ENCODE measurements around the gene CD3G.

CD3G gene

GRCh38 chr11:118304227-118304567, 39.9 kb upstream of the CD3G start:
- Histone ChIP-seq H4K8ac (ENCODE audit: low read depth, low read length) (no peak overlapping the region), H3K4me2 (ENCODE audit: insufficient read depth, low read length, poor library complexity, severe bottlenecking) (no peak overlapping the region), H3K36me3 (replicated peaks in 1 of 2; ENCODE audit: control insufficient read depth in 2 of 2, insufficient read depth in 2 of 2, low read length in 2 of 2) (no peaks in the 10 kb centered on the region), H3K4me3 (ENCODE audit: low read length in 2 of 2) (no peak overlapping the region), H3K27me3 (ENCODE audit: control insufficient read depth in 3 of 3, insufficient read depth in 3 of 3, low read depth in 1 of 3, low read length in 3 of 3) (peaks cover 0 to 49% (median 0%) of the 10 kb centered on the region in 3 experiments), H2BK15ac (ENCODE audit: low read length) (no peak overlapping the region), H4K91ac (ENCODE audit: low read depth, low read length, poor library complexity) (no peak overlapping the region), H3K9me3 (replicated peaks in 1 of 2; ENCODE audit: control insufficient read depth in 2 of 2, insufficient read depth in 1 of 2, low read depth in 1 of 2, low read length in 2 of 2) (no peaks in the 10 kb centered on the region), H2AFZ (ENCODE audit: low read length) (no peak overlapping the region), H3K79me1 (ENCODE audit: low read depth, low read length) (no peaks in the 10 kb centered on the region), H3K27ac (replicated peaks; ENCODE audit: low read length) (no peak overlapping the region), H2BK120ac (ENCODE audit: low read depth, low read length) (no peak overlapping the region), H2BK5ac (ENCODE audit: low read length) (no peak overlapping the region), H3K4ac (ENCODE audit: low read length) (no peak overlapping the region), H3K9ac (ENCODE audit: low read depth, low read length, poor library complexity) (no peak overlapping the region), H3K14ac (ENCODE audit: low read length) (no peak overlapping the region), H2BK12ac (ENCODE audit: low read length) (no peak overlapping the region), H3K4me1 (ENCODE audit: control insufficient read depth in 2 of 2, insufficient read depth in 1 of 2, low read depth in 1 of 2, low read length in 2 of 2) (no peaks in the 10 kb centered on the region), H3K23ac (ENCODE audit: low read depth, low read length, poor library complexity) (no peak overlapping the region), H3K18ac (ENCODE audit: low read length) (no peak overlapping the region), H2AK5ac (ENCODE audit: low read depth, low read length) (no peak overlapping the region)
- WGBS, 2 donors (ENCODE audit: extremely low coverage in 2 of 2, insufficient read length in 2 of 2, insufficient replicate concordance in 1 of 2), result no CpG with 5 or more reads among the region's 1 CpG
- DNase-seq (ENCODE audit: low spot score), result no peak

DNA sequence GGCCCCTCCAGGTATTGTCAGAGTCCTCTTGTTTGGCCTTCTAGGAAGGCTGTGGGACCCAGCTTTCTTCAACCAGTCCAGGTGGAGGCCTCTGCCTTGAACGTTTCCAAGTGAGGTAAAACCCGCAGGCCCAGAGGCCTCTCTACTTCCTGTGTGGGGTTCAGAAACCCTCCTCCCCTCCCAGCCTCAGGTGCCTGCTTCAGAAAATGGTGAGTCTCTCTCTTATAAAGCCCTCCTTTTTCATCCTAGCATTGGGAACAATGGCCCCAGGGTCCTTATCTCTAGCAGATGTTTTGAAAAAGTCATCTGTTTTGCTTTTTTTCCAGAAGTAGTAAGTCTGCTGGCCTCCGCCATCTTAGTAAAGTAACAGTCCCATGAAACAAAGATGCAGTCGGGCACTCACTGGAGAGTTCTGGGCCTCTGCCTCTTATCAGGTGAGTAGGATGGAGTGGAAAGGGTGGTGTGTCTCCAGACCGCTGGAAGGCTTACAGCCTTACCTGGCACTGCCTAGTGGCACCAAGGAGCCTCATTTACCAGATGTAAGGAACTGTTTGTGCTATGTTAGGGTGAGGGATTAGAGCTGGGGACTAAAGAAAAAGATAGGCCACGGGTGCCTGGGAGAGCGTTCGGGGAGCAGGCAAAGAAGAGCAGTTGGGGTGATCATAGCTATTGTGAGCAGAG, 39.4 kb upstream of the CD3G start, which contains the start of gene CD3E:
CD3E (plus strand) TSS at position 163 of the 681 bp plus-strand sequence; CDS start at position 386, 223 bp downstream.
- no peak within 1 kb of the TSS for H3K18ac ChIP-seq (ENCODE audit: low read length)
- no peak within 1 kb of the TSS for H2BK12ac ChIP-seq (ENCODE audit: low read length)
- no peaks in the 10 kb centered on the region for H3K79me1 ChIP-seq (ENCODE audit: low read depth, low read length)
- H3K9me3 ChIP-seq (replicated peaks in 1 of 2; ENCODE audit: control insufficient read depth in 2 of 2, insufficient read depth in 1 of 2, low read depth in 1 of 2, low read length in 2 of 2), result no peaks in the 10 kb centered on the region
- no peak within 1 kb of the TSS for H3K4me2 ChIP-seq (ENCODE audit: insufficient read depth, low read length, poor library complexity, severe bottlenecking)
- peak within 1 kb of the TSS; percentile 40 for H2AFZ ChIP-seq (ENCODE audit: low read length)
- no peak within 1 kb of the TSS for H4K8ac ChIP-seq (ENCODE audit: low read depth, low read length)
- no peak within 1 kb of the TSS for H3K27ac ChIP-seq (replicated peaks; ENCODE audit: low read length)
- no peaks in the 10 kb centered on the region for H3K36me3 ChIP-seq (replicated peaks in 1 of 2; ENCODE audit: control insufficient read depth in 2 of 2, insufficient read depth in 2 of 2, low read length in 2 of 2)
- no peak within 1 kb of the TSS for H3K4ac ChIP-seq (ENCODE audit: low read length)
- H3K23ac ChIP-seq (ENCODE audit: low read depth, low read length, poor library complexity), result no peak within 1 kb of the TSS
- H2BK120ac ChIP-seq (ENCODE audit: low read depth, low read length), result no peak within 1 kb of the TSS
- no peak within 1 kb of the TSS for H3K9ac ChIP-seq (ENCODE audit: low read depth, low read length, poor library complexity)
- H4K91ac ChIP-seq (ENCODE audit: low read depth, low read length, poor library complexity), result no peak within 1 kb of the TSS
- H3K4me1 ChIP-seq (ENCODE audit: control insufficient read depth in 2 of 2, insufficient read depth in 1 of 2, low read depth in 1 of 2, low read length in 2 of 2), result no peaks in the 10 kb centered on the region
- H3K14ac ChIP-seq (ENCODE audit: low read length), result no peak within 1 kb of the TSS
- no peak within 1 kb of the TSS for H3K4me3 ChIP-seq (ENCODE audit: low read length in 2 of 2)
- DNase-seq (ENCODE audit: low spot score), result no peak
- H2BK15ac ChIP-seq (ENCODE audit: low read length), result no peak within 1 kb of the TSS
- whole genome bisulfite sequencing, 2 donors (ENCODE audit: extremely low coverage in 2 of 2, insufficient read length in 2 of 2, insufficient replicate concordance in 1 of 2), result no CpG with 5 or more reads among the region's 8 CpGs
- peaks cover 0 to 49% (median 0%) of the 10 kb centered on the region in 3 experiments for H3K27me3 ChIP-seq (ENCODE audit: control insufficient read depth in 3 of 3, insufficient read depth in 3 of 3, low read depth in 1 of 3, low read length in 3 of 3)
- H2AK5ac ChIP-seq (ENCODE audit: low read depth, low read length), result no peak within 1 kb of the TSS
- H2BK5ac ChIP-seq (ENCODE audit: low read length), result no peak within 1 kb of the TSS

- Histone ChIP-seq H4K8ac (ENCODE audit: low read depth, low read length) (no peak overlapping the region), H3K9me3 (replicated peaks in 1 of 2; ENCODE audit: control insufficient read depth in 2 of 2, insufficient read depth in 1 of 2, low read depth in 1 of 2, low read length in 2 of 2) (no peaks in the 10 kb centered on the region), H3K27me3 (ENCODE audit: control insufficient read depth in 3 of 3, insufficient read depth in 3 of 3, low read depth in 1 of 3, low read length in 3 of 3) (peaks cover 0 to 41% (median 0%) of the 10 kb centered on the region in 3 experiments), H4K91ac (ENCODE audit: low read depth, low read length, poor library complexity) (no peak overlapping the region), H2BK12ac (ENCODE audit: low read length) (no peak overlapping the region), H2AFZ (ENCODE audit: low read length) (peak overlapping the region; percentile 62), H3K79me1 (ENCODE audit: low read depth, low read length) (no peaks in the 10 kb centered on the region), H3K4me2 (ENCODE audit: insufficient read depth, low read length, poor library complexity, severe bottlenecking) (no peak overlapping the region), H2BK120ac (ENCODE audit: low read depth, low read length) (no peak overlapping the region), H3K4ac (ENCODE audit: low read length) (no peak overlapping the region), H3K23ac (ENCODE audit: low read depth, low read length, poor library complexity) (no peak overlapping the region), H3K4me1 (ENCODE audit: control insufficient read depth in 2 of 2, insufficient read depth in 1 of 2, low read depth in 1 of 2, low read length in 2 of 2) (no peaks in the 10 kb centered on the region), H3K4me3 (ENCODE audit: low read length in 2 of 2) (no peak overlapping the region), H3K36me3 (replicated peaks in 1 of 2; ENCODE audit: control insufficient read depth in 2 of 2, insufficient read depth in 2 of 2, low read length in 2 of 2) (no peaks in the 10 kb centered on the region), H2AK5ac (ENCODE audit: low read depth, low read length) (no peak overlapping the region), H2BK5ac (ENCODE audit: low read length) (no peak overlapping the region), H3K27ac (replicated peaks; ENCODE audit: low read length) (no peak overlapping the region), H2BK15ac (ENCODE audit: low read length) (no peak overlapping the region), H3K9ac (ENCODE audit: low read depth, low read length, poor library complexity) (no peak overlapping the region), H3K14ac (ENCODE audit: low read length) (no peak overlapping the region), H3K18ac (ENCODE audit: low read length) (no peak overlapping the region)
- no CpG with 5 or more reads among the region's 8 CpGs for WGBS, 2 donors (ENCODE audit: extremely low coverage in 2 of 2, insufficient read length in 2 of 2, insufficient replicate concordance in 1 of 2)
- no peak for DNase-seq (ENCODE audit: low spot score)
Observed at GRCh38 chr11:118305726-118306125, 38.4 kb upstream of the CD3G start.

DNA sequence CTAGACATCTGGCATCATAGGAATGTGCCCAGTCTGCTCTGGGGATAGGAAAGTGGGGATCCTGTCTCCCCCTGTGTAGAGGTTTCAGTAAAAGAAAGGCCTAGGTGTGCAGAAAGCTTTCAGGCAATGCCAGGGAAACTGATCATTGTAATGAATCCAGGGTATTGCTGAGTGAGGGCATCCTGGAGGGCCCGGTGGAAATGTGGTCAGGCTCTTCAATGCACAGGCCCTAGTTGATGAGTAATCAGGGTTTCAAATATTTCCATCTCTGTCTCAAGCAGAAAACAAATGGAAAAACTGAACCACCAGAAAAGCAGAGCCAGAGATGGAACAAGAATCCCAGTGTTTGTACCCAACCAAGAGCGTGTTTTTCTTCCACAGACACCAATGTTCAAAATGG, 37.6 kb upstream of the CD3G start:
- no peak overlapping the region for H3K27ac ChIP-seq (replicated peaks; ENCODE audit: low read length)
- H3K14ac ChIP-seq (ENCODE audit: low read length), result no peak overlapping the region
- H3K79me1 ChIP-seq (ENCODE audit: low read depth, low read length), result no peaks in the 10 kb centered on the region
- H3K36me3 ChIP-seq (replicated peaks in 1 of 2; ENCODE audit: control insufficient read depth in 2 of 2, insufficient read depth in 2 of 2, low read length in 2 of 2), result no peaks in the 10 kb centered on the region
- H2AK5ac ChIP-seq (ENCODE audit: low read depth, low read length), result no peak overlapping the region
- WGBS, 2 donors (ENCODE audit: extremely low coverage in 2 of 2, insufficient read length in 2 of 2, insufficient replicate concordance in 1 of 2), result no CpG with 5 or more reads among the region's 2 CpGs
- no peak overlapping the region for H3K4me3 ChIP-seq (ENCODE audit: low read length in 2 of 2)
- no peaks in the 10 kb centered on the region for H3K4me1 ChIP-seq (ENCODE audit: control insufficient read depth in 2 of 2, insufficient read depth in 1 of 2, low read depth in 1 of 2, low read length in 2 of 2)
- no peak overlapping the region for H4K91ac ChIP-seq (ENCODE audit: low read depth, low read length, poor library complexity)
- no peak overlapping the region for H3K4ac ChIP-seq (ENCODE audit: low read length)
- H2BK120ac ChIP-seq (ENCODE audit: low read depth, low read length), result no peak overlapping the region
- H2AFZ ChIP-seq (ENCODE audit: low read length), result no peak overlapping the region
- H3K4me2 ChIP-seq (ENCODE audit: insufficient read depth, low read length, poor library complexity, severe bottlenecking), result no peak overlapping the region
- H2BK12ac ChIP-seq (ENCODE audit: low read length), result no peak overlapping the region
- H4K8ac ChIP-seq (ENCODE audit: low read depth, low read length), result no peak overlapping the region
- H2BK5ac ChIP-seq (ENCODE audit: low read length), result no peak overlapping the region
- no peak overlapping the region for H2BK15ac ChIP-seq (ENCODE audit: low read length)
- no peak overlapping the region for H3K18ac ChIP-seq (ENCODE audit: low read length)
- no peak for DNase-seq (ENCODE audit: low spot score)
- H3K9ac ChIP-seq (ENCODE audit: low read depth, low read length, poor library complexity), result no peak overlapping the region
- peaks cover 0 to 40% (median 0%) of the 10 kb centered on the region in 3 experiments for H3K27me3 ChIP-seq (ENCODE audit: control insufficient read depth in 3 of 3, insufficient read depth in 3 of 3, low read depth in 1 of 3, low read length in 3 of 3)
- no peak overlapping the region for H3K23ac ChIP-seq (ENCODE audit: low read depth, low read length, poor library complexity)
- no peaks in the 10 kb centered on the region for H3K9me3 ChIP-seq (replicated peaks in 1 of 2; ENCODE audit: control insufficient read depth in 2 of 2, insufficient read depth in 1 of 2, low read depth in 1 of 2, low read length in 2 of 2)

All from neuronal stem cell (in vitro differentiated cells).